ENCODE results near the gene RNF103. TPM values are rescaled to one million over a fixed set of nuclear protein-coding genes. Genes with fewer than 3 reads are reported as not detected.

The RNF103 gene
- total and polyA plus RNA-seq, 2 donors (not counting 3 experiments of a cell fraction or from before 2014, with no cell fraction given), result 15.6 to 24.2 TPM

GRCh38 chr2:86613515-86613914 is 10.2 kb downstream of the RNF103 start:
- Histone ChIP-seq H3K27me3 (ENCODE audit: control insufficient read depth in 2 of 2, insufficient read depth in 2 of 2, low read length in 2 of 2) (no peaks in the 10 kb centered on the region), H3K79me2 (ENCODE audit: control insufficient read depth, insufficient read depth, low read length) (peaks cover 4% of the 10 kb centered on the region), H3K9ac (replicated peaks; ENCODE audit: extremely low read depth, insufficient read depth, low read length) (no peak overlapping the region), H3K9me3 (replicated peaks; ENCODE audit: control insufficient read depth, insufficient read depth, low read length) (no peaks in the 10 kb centered on the region), H3K36me3 (ENCODE audit: control insufficient read depth in 2 of 2, extremely low read depth in 1 of 2, insufficient read depth in 2 of 2, low read length in 2 of 2) (peaks cover 14 to 19% of the 10 kb centered on the region in 2 experiments), H3K27ac (ENCODE audit: insufficient read depth, low read depth, low read length) (no peak overlapping the region), H3K4me1 (ENCODE audit: control insufficient read depth, extremely low read depth, insufficient read depth, low read length) (no peaks in the 10 kb centered on the region), H3K4me3 (replicated peaks in 1 of 3; ENCODE audit: insufficient read depth in 1 of 3, low read depth in 1 of 3, low read length in 3 of 3) (no peak overlapping the region), H3K4me2 (ENCODE audit: insufficient read depth, low read length) (no peak overlapping the region), H2AFZ (ENCODE audit: low read depth, low read length) (no peak overlapping the region), H3K9me1 (replicated peaks; ENCODE audit: control insufficient read depth, extremely low read depth, insufficient read depth, low read length) (peaks cover 3% of the 10 kb centered on the region), H4K20me1 (replicated peaks; ENCODE audit: control insufficient read depth, extremely low read depth, insufficient read depth, low read length) (no peaks in the 10 kb centered on the region)
- DNase-seq (ENCODE audit: low read depth, low spot score), result no peak
- FAIRE-seq, result no peak
- no peak for TF ChIP-seq MAX (IDR thresholded peaks at IDR 0.05; ENCODE audit: insufficient read depth, insufficient read length)
- no peak for TF ChIP-seq FOS (IDR thresholded peaks at IDR 0.05; ENCODE audit: borderline replicate concordance, insufficient read depth, low read length)
- no peak for TF ChIP-seq EZH2 (IDR thresholded peaks at IDR 0.05; ENCODE audit: borderline replicate concordance, low read depth, low read length, severe bottlenecking)
- no peak for TF ChIP-seq POLR2A (IDR thresholded peaks at IDR 0.05; ENCODE audit: low read depth, low read length)
- intact Hi-C loops (cut with micrococcal nuclease), result no loop called here
- dilution Hi-C loops (cut with MboI; ENCODE audit: extremely low pct_ligation_motif_present, low sequenced_read_pairs), result loop anchor here (10.0 kb wide), 1 partner anchor 159 kb away; no protein-coding TSS in a partner anchor
- no TSS peak for BruUV-seq (replicated peaks)
- POLR2A ChIA-PET, result no interaction called here
- CTCF ChIA-PET, result no interaction called here

GRCh38 chr2:86610871-86611270 is 12.8 kb downstream of the RNF103 start:
- DNase-seq (ENCODE audit: low read depth, low spot score), result no peak
- no peaks in the 10 kb centered on the region for H3K9me3 ChIP-seq (replicated peaks; ENCODE audit: control insufficient read depth, insufficient read depth, low read length)
- CTCF ChIA-PET, result interaction anchor here (1.9 kb wide), 1 partner anchor 11 kb away, joined by 4 read pairs; no protein-coding TSS in a partner anchor

More at GRCh38 chr2:86610871-86611270, 12.8 kb downstream of the RNF103 start:
- Histone ChIP-seq H4K20me1 (replicated peaks; ENCODE audit: control insufficient read depth, extremely low read depth, insufficient read depth, low read length) (no peaks in the 10 kb centered on the region), H3K36me3 (ENCODE audit: control insufficient read depth in 2 of 2, extremely low read depth in 1 of 2, insufficient read depth in 2 of 2, low read length in 2 of 2) (peaks cover 7 to 14% of the 10 kb centered on the region in 2 experiments), H3K9ac (replicated peaks; ENCODE audit: extremely low read depth, insufficient read depth, low read length) (no peak overlapping the region), H3K27me3 (ENCODE audit: control insufficient read depth in 2 of 2, insufficient read depth in 2 of 2, low read length in 2 of 2) (no peaks in the 10 kb centered on the region), H3K79me2 (ENCODE audit: control insufficient read depth, insufficient read depth, low read length) (no peaks in the 10 kb centered on the region), H3K27ac (ENCODE audit: insufficient read depth, low read depth, low read length) (no peak overlapping the region), H3K9me1 (replicated peaks; ENCODE audit: control insufficient read depth, extremely low read depth, insufficient read depth, low read length) (no peaks in the 10 kb centered on the region), H3K4me2 (ENCODE audit: insufficient read depth, low read length) (no peak overlapping the region), H3K4me1 (ENCODE audit: control insufficient read depth, extremely low read depth, insufficient read depth, low read length) (no peaks in the 10 kb centered on the region), H3K4me3 (replicated peaks in 1 of 3; ENCODE audit: insufficient read depth in 1 of 3, low read depth in 1 of 3, low read length in 3 of 3) (no peak overlapping the region), H2AFZ (ENCODE audit: low read depth, low read length) (no peak overlapping the region)
- dilution Hi-C loops (cut with MboI; ENCODE audit: extremely low pct_ligation_motif_present, low sequenced_read_pairs) (loop anchor here (10.0 kb wide), 1 partner anchor 156 kb away; no protein-coding TSS in a partner anchor), intact Hi-C loops (cut with micrococcal nuclease) (no loop called here)
- BruUV-seq (replicated peaks), result no TSS peak
- POLR2A ChIA-PET, result no interaction called here
- FAIRE-seq, result no peak
- no peak for TF ChIP-seq GATA2 (IDR thresholded peaks at IDR 0.05; ENCODE audit: insufficient read depth, insufficient read length, low read depth, low read length)
- no peak for TF ChIP-seq MYC (IDR thresholded peaks at IDR 0.05; ENCODE audit: low read depth, low read length)

Data from endothelial cell of umbilical vein (primary cell).